Motor neuron (in vitro differentiated cells): ENCODE results near the gene KRTAP4-3. TPM values are rescaled to one million over a fixed set of nuclear protein-coding genes. Genes with fewer than 3 reads are reported as not detected.
"Not testable (repeated sequence)": the region's sequence is repeated elsewhere in the genome, so short reads cannot be mapped to it uniquely, and the experiment has no call there.

Experiments used
- ATAC-seq, 8 experiments: fragments of 200-7000 bp; cut with Tn5 transposase; replicated peaks in 6 of 8; 2 replicates each; pipeline ENCODE4 v1.8.0; 2021; ENCODE audit warnings: mild to moderate bottlenecking in 8 of 8, moderate library complexity in 8 of 8
- H3K27ac ChIP-seq, 2 donors: fragments of 250-450 bp; sonication (Bioruptor Pico); 2 replicates each; pipeline ENCODE4 v1.9.0; 2021; ENCODE audit warnings: antibody characterized with exemption in 2 of 2, mild to moderate bottlenecking in 2 of 2, moderate library complexity in 1 of 2
- H3K4me1 ChIP-seq, 2 donors: fragments of 250-450 bp; sonication (Bioruptor Pico); replicated peaks in 1 of 2; 2 replicates each; pipeline ENCODE4 v1.6.1; 2021; ENCODE audit warnings: antibody characterized with exemption in 2 of 2, mild to moderate bottlenecking in 2 of 2, moderate library complexity in 1 of 2
- H3K4me3 ChIP-seq, 5 donors: fragments of 250-450 bp; sonication (Bioruptor Pico); 2 replicates each; pipeline ENCODE4 v1.9.0; 2021; ENCODE audit warnings: antibody characterized with exemption in 5 of 5, mild to moderate bottlenecking in 5 of 5, moderate library complexity in 4 of 5
- WGBS, 10 experiments: fragments of 450-650 bp; shearing (Covaris generic); methylation state at CpG; one replicate each; pipeline ENCODE4 v1.0.0; 2022; 5-methylcytosine and 5-hydroxymethylcytosine counted together
- in situ Hi-C, 9 experiments: fragments of 400-800 bp; cut with MboI; loops; one replicate each; pipeline ENCODE4 v1.15.0; 2021; ENCODE audit warnings: low sequenced_read_pairs in 9 of 9, low pct_unique_long_range_greater_than_20kb in 2 of 9; ENCODE audit not compliant: unreplicated experiment in 9 of 9
- total RNA-seq, 8 experiments: library from RNA; unstranded; fragments of 300-600 nt; gene quantifications; 2 replicates each; pipeline versions ENCODE4 v1.2.3 to v1.2.4, GENCODE V29; 2022

KRTAP4-3 gene
- total RNA-seq, 8 experiments from 2014 or later: not detected

- peak in 2 of 8 experiments; percentile 33 to 41 for ATAC-seq
- Histone ChIP-seq H3K4me3 (no peak overlapping the region), H3K4me1 (no peaks in the 10 kb centered on the region), H3K27ac (no peak overlapping the region)
- WGBS, 10 experiments: 40 to 100% (median 92%) methylated on average over 1 to 3 of the region's 3 CpGs; no CpG with 5 or more reads in 5 of the 10 experiments
- in situ Hi-C loops: no loop called here
Observed at GRCh38 chr17:41178341-41178740, 10.3 kb upstream of the KRTAP4-3 start.

GRCh38 chr17:41177727-41178271, 9.8 kb upstream of the KRTAP4-3 start, which contains the start of gene KRTAP4-2:
TSS of gene KRTAP4-2 (minus strand) at chr17:41178221. CDS start at chr17:41178164, 57 bp downstream.
- Histone ChIP-seq H3K27ac (no peak within 1 kb of the TSS), H3K4me3 (no peak within 1 kb of the TSS), H3K4me1 (no peaks in the 10 kb centered on the region)
- 80 to 100% (median 95%) methylated on average over 1 to 4 of the region's 7 CpGs; no CpG with 5 or more reads in 7 of the 10 experiments for WGBS, 10 experiments
- no peak for ATAC-seq
- in situ Hi-C loops: no loop called here

- no peak for ATAC-seq
- Histone ChIP-seq H3K27ac (no peak overlapping the region), H3K4me1 (no peaks in the 10 kb centered on the region), H3K4me3 (no peak overlapping the region)
- in situ Hi-C loops: no loop called here
- 45 to 100% (median 84%) methylated on average over 1 to 3 of the region's 3 CpGs; no CpG with 5 or more reads in 1 of the 10 experiments for WGBS, 10 experiments
Observed at GRCh38 chr17:41176744-41177387, 8.8 kb upstream of the KRTAP4-3 start.

GRCh38 chr17:41171886-41172285, 3.9 kb upstream of the KRTAP4-3 start:
- 0 to 100% (median 67%) methylated on average over 1 to 2 of the region's 2 CpGs; no CpG with 5 or more reads in 3 of the 10 experiments for WGBS, 10 experiments
- Histone ChIP-seq H3K4me1 (no peaks in the 10 kb centered on the region), H3K27ac (no peak overlapping the region), H3K4me3 (no peak overlapping the region)
- no peak for ATAC-seq
- in situ Hi-C loops: no loop called here

- 40 to 90% (median 74%) methylated on average over 1 to 4 of the region's 7 CpGs; no CpG with 5 or more reads in 5 of the 10 experiments for WGBS, 10 experiments
- in situ Hi-C loops: no loop called here
Observed at GRCh38 chr17:41167561-41167960, 460 bp downstream of the KRTAP4-3 start.

GRCh38 chr17:41163828-41164227, 4.2 kb downstream of the KRTAP4-3 start:
- Histone ChIP-seq H3K4me3 (no peak overlapping the region), H3K4me1 (no peaks in the 10 kb centered on the region), H3K27ac (no peak overlapping the region)
- in situ Hi-C loops: no loop called here
- no peak for ATAC-seq
- WGBS, 10 experiments: 46 to 100% (median 69%) methylated on average over 1 to 7 of the region's 7 CpGs; no CpG with 5 or more reads in 1 of the 10 experiments

More at GRCh38 chr17:41167561-41167960, 460 bp downstream of the KRTAP4-3 start:
- ATAC-seq: no peak
- no peak overlapping the region for H3K4me3 ChIP-seq
- H3K27ac ChIP-seq: no peak overlapping the region
- no peaks in the 10 kb centered on the region for H3K4me1 ChIP-seq

- in situ Hi-C loops: no loop called here
- 50 to 100% methylated on average over 1 of the region's 1 CpG; no CpG with 5 or more reads in 8 of the 10 experiments for WGBS, 10 experiments
- Histone ChIP-seq H3K4me3 (no peak within 1 kb of the TSS), H3K27ac (no peak within 1 kb of the TSS), H3K4me1 (no peaks in the 10 kb centered on the region)
- no peak for ATAC-seq
Observed at GRCh38 chr17:41160648-41161047, 7.4 kb downstream of the KRTAP4-3 start, which contains the start of gene KRTAP4-4. TSS of gene KRTAP4-4 (minus strand) at chr17:41160748. CDS start at chr17:41160691, 57 bp downstream.

GRCh38 chr17:41160190-41160589, 7.8 kb downstream of the KRTAP4-3 start:
- ATAC-seq, in situ Hi-C loops, H3K4me3 ChIP-seq, H3K27ac ChIP-seq, H3K4me1 ChIP-seq: not testable (repeated sequence)
- WGBS, 10 experiments: 100% methylated on average over 2 of the region's 3 CpGs; no CpG with 5 or more reads in 9 of the 10 experiments

- WGBS, 10 experiments: 20 to 61% (median 39%) methylated on average over 1 to 2 of the region's 2 CpGs; no CpG with 5 or more reads in 4 of the 10 experiments
- Histone ChIP-seq H3K4me1 (no peaks in the 10 kb centered on the region), H3K4me3 (no peak overlapping the region), H3K27ac (no peak overlapping the region)
- in situ Hi-C loops: no loop called here
- ATAC-seq: no peak
Observed at GRCh38 chr17:41153856-41154255, 14.2 kb downstream of the KRTAP4-3 start.

GRCh38 chr17:41151525-41151924, 16.5 kb downstream of the KRTAP4-3 start:
- H3K4me3 ChIP-seq: no peak overlapping the region
- in situ Hi-C loops: no loop called here
- H3K27ac ChIP-seq: no peak overlapping the region
- WGBS, 10 experiments: 6 to 79% (median 40%) methylated on average over 1 to 2 of the region's 2 CpGs; no CpG with 5 or more reads in 1 of the 10 experiments
- H3K4me1 ChIP-seq: no peaks in the 10 kb centered on the region
- no peak for ATAC-seq

GRCh38 chr17:41150026-41150425, 18.0 kb downstream of the KRTAP4-3 start:
- 40 to 89% (median 83%) methylated on average over 2 to 4 of the region's 4 CpGs; no CpG with 5 or more reads in 4 of the 10 experiments for WGBS, 10 experiments

GRCh38 chr17:41149652-41149985, 18.4 kb downstream of the KRTAP4-3 start, which contains the start of gene KRTAP4-5:
TSS of gene KRTAP4-5 (minus strand) at chr17:41149825. CDS start at chr17:41149767, 58 bp downstream.
- Histone ChIP-seq H3K27ac (no peak within 1 kb of the TSS), H3K4me1 (no peaks in the 10 kb centered on the region), H3K4me3 (no peak within 1 kb of the TSS)
- ATAC-seq: no peak
- in situ Hi-C loops: no loop called here
- WGBS, 10 experiments: 40 to 100% methylated on average over 1 of the region's 2 CpGs; no CpG with 5 or more reads in 8 of the 10 experiments

More at GRCh38 chr17:41150026-41150425, 18.0 kb downstream of the KRTAP4-3 start:
- Histone ChIP-seq H3K27ac (no peak overlapping the region), H3K4me1 (no peaks in the 10 kb centered on the region), H3K4me3 (no peak overlapping the region)
- no peak for ATAC-seq
- in situ Hi-C loops: no loop called here

GRCh38 chr17:41148971-41149651, 18.9 kb downstream of the KRTAP4-3 start:
- H3K4me1 ChIP-seq, H3K4me3 ChIP-seq, H3K27ac ChIP-seq, in situ Hi-C loops: not testable (repeated sequence)
- peak in 2 of 8 experiments; percentile 36 to 46 for ATAC-seq
- 0 to 87% (median 47%) methylated on average over 1 to 5 of the region's 10 CpGs; no CpG with 5 or more reads in 4 of the 10 experiments for WGBS, 10 experiments
